ENCODE measurements around the gene SNX32. TPM values are rescaled to one million over a fixed set of nuclear protein-coding genes. Genes with fewer than 3 reads are reported as not detected.

Gene SNX32
- total and polyA plus RNA-seq, 2 of the 13 experiments (the other 11 are each of a cell fraction or from before 2014, with no cell fraction given): 0.09 to 0.34 TPM

- TF ChIP-seq ZNF354B (CRISPR knock-in tag; IDR thresholded peaks at IDR 0.05) (no peak), ZNF20 (CRISPR knock-in tag; IDR thresholded peaks at IDR 0.05) (no peak), ZNF263 (CRISPR knock-in tag; IDR thresholded peaks at IDR 0.05) (no peak), RELA (CRISPR knock-in tag; IDR thresholded peaks at IDR 0.05) (no peak), KDM5A (IDR thresholded peaks at IDR 0.05; ENCODE audit: borderline replicate concordance, low read length) (no peak), SOX13 (IDR thresholded peaks at IDR 0.05) (no peak), SOX13 (CRISPR knock-in tag; conservative IDR thresholded peaks at IDR 0.05 in 1 of 2, IDR thresholded peaks at IDR 0.05 in 1 of 2) (peak in 1 of 2 experiments; percentile 71; a peak in 2 of 4 replicates), ZNF362 (CRISPR knock-in tag; IDR thresholded peaks at IDR 0.05; ENCODE audit: borderline replicate concordance) (peak; percentile 85), CHCHD3 (CRISPR knock-in tag; IDR thresholded peaks at IDR 0.05) (no peak), JUNB (CRISPR knock-in tag; IDR thresholded peaks at IDR 0.05; ENCODE audit: borderline replicate concordance) (no peak), ARNT2 (CRISPR knock-in tag; IDR thresholded peaks at IDR 0.05; ENCODE audit: low read depth) (no peak), ZNF550 (CRISPR knock-in tag; IDR thresholded peaks at IDR 0.05; ENCODE audit: borderline replicate concordance) (no peak), ZNF687 (CRISPR knock-in tag; IDR thresholded peaks at IDR 0.05) (no peak), ARID3A (IDR thresholded peaks at IDR 0.05; ENCODE audit: low read depth, low read length) (no peak), ZBTB7B (CRISPR knock-in tag; IDR thresholded peaks at IDR 0.05) (no peak), NFKB2 (CRISPR knock-in tag; IDR thresholded peaks at IDR 0.05; ENCODE audit: borderline replicate concordance) (no peak), ZNF737 (CRISPR knock-in tag; IDR thresholded peaks at IDR 0.05; ENCODE audit: borderline replicate concordance) (no peak), PRDM4 (CRISPR knock-in tag; IDR thresholded peaks at IDR 0.05; ENCODE audit: borderline replicate concordance) (no peak), PHF20 (CRISPR knock-in tag; IDR thresholded peaks at IDR 0.05) (no peak), ZBTB21 (CRISPR knock-in tag; IDR thresholded peaks at IDR 0.05) (no peak), TSC22D2 (CRISPR knock-in tag; IDR thresholded peaks at IDR 0.05; ENCODE audit: borderline replicate concordance) (no peak), ZSCAN12 (CRISPR knock-in tag; IDR thresholded peaks at IDR 0.05) (no peak)
Observed at GRCh38 chr11:65847746-65848145, 14.0 kb downstream of the SNX32 start (continued).
